Spleen (tissue), 11 donors: ENCODE measurements around the gene NTN1. TPM values are rescaled to one million over a fixed set of nuclear protein-coding genes. Genes with fewer than 3 reads are reported as not detected.

Experiments
- DNase-seq: peaks from one replicate; pipeline ENCODE4 v3.0.0-alpha.2; 2020
- H3K27ac ChIP-seq, 8 donors: fragments of 200-600 bp; sonication (generic) in 7 of 8; 1 replicate in 4 of 8; 2 replicates in 4 of 8; pipeline versions ENCODE4 v1.5.0 to v1.8.0; 2016 to 2021; ENCODE audit warnings: inconsistent platforms in 4 of 8, mild to moderate bottlenecking in 4 of 8, moderate library complexity in 1 of 8
- H3K27me3 ChIP-seq, 7 donors: fragments of 200-600 bp; sonication (generic) in 6 of 7; replicated peaks in 1 of 7; 1 replicate in 4 of 7; 2 replicates in 3 of 7; pipeline versions ENCODE4 v1.5.0 to v1.8.0; 2016 to 2021; ENCODE audit warnings: inconsistent platforms in 3 of 7, mild to moderate bottlenecking in 1 of 7
- H3K36me3 ChIP-seq, 6 donors: fragments of 200-600 bp; sonication (generic) in 5 of 6; 1 replicate in 4 of 6; 2 replicates in 2 of 6; pipeline versions ENCODE4 v1.5.0 to v1.8.0; 2016 to 2021; ENCODE audit warnings: inconsistent platforms in 2 of 6
- H3K4me1 ChIP-seq, 6 donors: fragments of 200-600 bp; sonication (generic) in 5 of 6; 1 replicate in 3 of 6; 2 replicates in 3 of 6; pipeline versions ENCODE4 v1.5.0 to v1.8.0; 2016 to 2021; ENCODE audit warnings: inconsistent platforms in 3 of 6
- H3K4me3 ChIP-seq, 8 donors: fragments of 200-600 bp; sonication (generic) in 7 of 8; 1 replicate in 4 of 8; 2 replicates in 4 of 8; pipeline versions ENCODE4 v1.5.0 to v1.8.0; 2016 to 2021; ENCODE audit warnings: inconsistent platforms in 4 of 8, mild to moderate bottlenecking in 4 of 8, moderate library complexity in 2 of 8
- H3K9me3 ChIP-seq, 8 donors: fragments of 200-600 bp; sonication (generic) in 7 of 8; 1 replicate in 4 of 8; 2 replicates in 4 of 8; pipeline versions ENCODE4 v1.5.0 to v1.8.0; 2016 to 2021; ENCODE audit warnings: inconsistent platforms in 4 of 8
- CTCF ChIP-seq, 11 experiments: fragments of 200-600 bp in 7 of 11; fragments of 450-650 bp in 4 of 11; sonication (generic) in 4 of 11; IDR thresholded peaks in 8 of 11; conservative IDR thresholded peaks in 3 of 11; 1 replicate in 7 of 11; 2 replicates in 4 of 11; pipeline versions ENCODE4 v1.4.0 to v1.8.0; 2016 to 2021; ENCODE audit warnings: antibody characterized with exemption in 11 of 11, inconsistent platforms in 4 of 11, mild to moderate bottlenecking in 1 of 11
- POLR2A ChIP-seq, 3 donors: fragments of 450-650 bp; IDR thresholded peaks; one replicate each; pipeline ENCODE4 v1.5.1; 2017; ENCODE audit warnings: antibody characterized with exemption in 3 of 3, mild to moderate bottlenecking in 1 of 3
- POLR2AphosphoS5 ChIP-seq, 3 donors: sonication (generic); formaldehyde crosslinking; IDR thresholded peaks; one replicate each; pipeline ENCODE4 v1.5.1; 2017; ENCODE audit warnings: antibody characterized with exemption in 3 of 3
- WGBS, 5 donors: extraction: QIAGEN DNeasy Blood & Tissue Kit in 3 of 5; methylation state at CpG; one replicate each; pipeline versions ENCODE4 v1.1.5 to v1.1.7; 2013 to 2018; 5-methylcytosine and 5-hydroxymethylcytosine counted together
- intact Hi-C: fragments of 100-400 bp; cut with DNase I; formaldehyde crosslinking; loops from one replicate; pipeline ENCODE4 v1.15.0; 2023; ENCODE audit warnings: low total_unique reads
- polyA plus RNA-seq, 3 donors: library from polyadenylated mRNA; stranded (reverse); fragments of 200-250 nt; gene quantifications; one replicate each; pipeline ENCODE4 v1.2.1, GENCODE V29; 2013
- small RNA-seq, 4 donors: library from RNA; depleted of rRNA; stranded (forward); fragments of <200 nt; gene quantifications; one replicate each; pipeline ENCODE3, GENCODE V24; 2016
- total RNA-seq, 7 donors: library from RNA; depleted of rRNA in 3 of 7; stranded (reverse); fragments of >200 nt in 3 of 7; fragmentation: NEBNext Ultra II Directional in 4 of 7; extraction: Animal tissue kit (Norgen Biotek cat#: 25700) in 4 of 7; gene quantifications; one replicate each; pipeline versions ENCODE4 v1.1.0 to v1.2.1, GENCODE V29; 2016 to 2021
- donor health status: healthy with polysubstance abuse.
- donor health status: DM: no; HTN: no; CAD: no; lungs with moderate emphysema.
- donor health status: DM: no; HTN: no; CAD: no.
- donor health status: Bipolar disorder and iron deficiency.
- donor health status: healthy.
- donor health status: DM: no; HTN: no; CAD: no.
- donor health status: DM: yes; HTN: yes; CAD: no.

Gene NTN1
- total and polyA plus RNA-seq, 10 donors = 0.07 to 0.43 (median 0.23) TPM; not detected in 2

- no peaks in the 10 kb centered on the region for H3K27me3 ChIP-seq
- peaks cover 0 to 21% (median 6%) of the 10 kb centered on the region in 6 donors for H3K4me1 ChIP-seq
- WGBS, 5 donors = 73 to 94% (median 83%) methylated on average over 2 of the region's 2 CpGs
- intact Hi-C loops = no loop called here
- no peak overlapping the region for H3K4me3 ChIP-seq
- no peaks in the 10 kb centered on the region for H3K36me3 ChIP-seq
- no peak for DNase-seq
- no peak overlapping the region for H3K27ac ChIP-seq
- TF ChIP-seq POLR2A (IDR thresholded peaks at IDR 0.05) = no peak
- TF ChIP-seq CTCF (IDR thresholded peaks at IDR 0.05 in 8 of 11, conservative IDR thresholded peaks at IDR 0.05 in 3 of 11) = peak in 1 of 11 experiments; percentile 19
- TF ChIP-seq POLR2AphosphoS5 (IDR thresholded peaks at IDR 0.05) = no peak
- no peaks in the 10 kb centered on the region for H3K9me3 ChIP-seq
Measured at GRCh38 chr17:9292561-9292941, 271.2 kb downstream of the NTN1 start.

Small RNAs within 50 kb of the gene (small RNA-seq; reads per million reads assigned to genes)
- 0 reads per million in 4 donors for gene AC005695.3

Other genes with a start within 250 kb of the NTN1 start
- 1 to 10 TPM in 1 of 7 donors, under 1 TPM in 6; 0.32 to 1.0 (median 0.40) TPM for gene MFSD6L, start 222.1 kb upstream of the NTN1 start, total RNA-seq
- gene MFSD6L, start 222.1 kb upstream of the NTN1 start, polyA plus RNA-seq = under 1 TPM; 0.12 to 0.15 (median 0.13) TPM
- gene PIK3R6, start 153.8 kb upstream of the NTN1 start, total RNA-seq = 1 to 10 TPM; 5.4 to 9.6 (median 7.1) TPM
- 1 to 10 TPM; 1.3 to 3.9 (median 3.1) TPM for gene PIK3R6, start 153.8 kb upstream of the NTN1 start, polyA plus RNA-seq
- gene PIK3R5, start 55.8 kb upstream of the NTN1 start, total RNA-seq = 100 to 1,000 TPM in 1 of 7 donors, 10 to 100 TPM in 6; 46.1 to 110 (median 79.1) TPM
- gene PIK3R5, start 55.8 kb upstream of the NTN1 start, polyA plus RNA-seq = 10 to 100 TPM in 2 of 3 donors, 1 to 10 TPM in 1; 8.5 to 18.2 (median 12.3) TPM